Stomach (tissue), 9 donors: ENCODE results near the gene CFAP299. TPM values are rescaled to one million over a fixed set of nuclear protein-coding genes. Genes with fewer than 3 reads are reported as not detected.

Experiments
- DNase-seq, 2 donors: peaks; one replicate each; pipeline versions ENCODE4 v3.0.0 to v3.0.0-alpha.2; 2013 to 2019
- H3K27ac ChIP-seq, 5 donors: fragments of 200-600 bp in 4 of 5; sonication (generic) in 4 of 5; one replicate each; pipeline ENCODE4 v1.5.1; 2013 to 2019; ENCODE audit warnings: mild to moderate bottlenecking in 1 of 5, moderate library complexity in 1 of 5
- H3K27me3 ChIP-seq, 3 donors: fragments of 200-600 bp; sonication (generic); one replicate each; pipeline ENCODE4 v1.5.1; 2017 to 2019; ENCODE audit warnings: mixed run types in 1 of 3
- H3K36me3 ChIP-seq, 4 donors: fragments of 200-600 bp; sonication (generic); 1 replicate in 3 of 4; 2 replicates in 1 of 4; pipeline ENCODE4 v1.5.1; 2016 to 2019
- H3K4me1 ChIP-seq, 4 donors: fragments of 200-600 bp; sonication (generic); one replicate each; pipeline ENCODE4 v1.5.1; 2016 to 2019
- H3K4me3 ChIP-seq, 4 donors: fragments of 200-600 bp; sonication (generic) in 3 of 4; one replicate each; pipeline ENCODE4 v1.5.1; 2016 to 2019; ENCODE audit warnings: mild to moderate bottlenecking in 1 of 4
- H3K9me3 ChIP-seq, 4 donors: fragments of 200-600 bp; sonication (generic); one replicate each; pipeline ENCODE4 v1.5.1; 2016 to 2019
- EP300 ChIP-seq: sonication (generic); formaldehyde crosslinking; IDR thresholded peaks from one replicate; pipeline ENCODE4 v1.6.1; 2017; ENCODE audit warnings: antibody characterized with exemption
- POLR2A ChIP-seq, 4 donors: fragments of 450-650 bp; IDR thresholded peaks; one replicate each; pipeline ENCODE4 v1.6.1; 2016; ENCODE audit warnings: antibody characterized with exemption in 4 of 4, control low read depth in 2 of 4, mild to moderate bottlenecking in 1 of 4, moderate library complexity in 1 of 4
- POLR2AphosphoS5 ChIP-seq, 3 donors: sonication (generic); formaldehyde crosslinking; IDR thresholded peaks; one replicate each; pipeline ENCODE4 v1.6.1; 2016; ENCODE audit warnings: antibody characterized with exemption in 3 of 3
- WGBS, 5 donors: extraction: QIAGEN DNeasy Blood & Tissue Kit in 3 of 5; methylation state at CpG; one replicate each; pipeline versions ENCODE4 v1.1.5 to v1.1.7; 2013 to 2018; 5-methylcytosine and 5-hydroxymethylcytosine counted together
- intact Hi-C: fragments of 100-400 bp; cut with DNase I; formaldehyde crosslinking; loops from one replicate; pipeline ENCODE4 v1.15.1; 2023; ENCODE audit warnings: low total_unique reads
- polyA plus RNA-seq, 3 donors: library from polyadenylated mRNA; stranded (reverse); fragments of 200-250 nt; gene quantifications; one replicate each; pipeline ENCODE4 v1.2.3, GENCODE V29; 2013
- total RNA-seq, 5 donors: library from RNA; depleted of rRNA; stranded (reverse); fragments of >200 nt; gene quantifications; one replicate each; pipeline versions ENCODE4 v1.1.0 to v1.2.3, GENCODE V29; 2014 to 2016
- TF ChIP-seq, protein P1 (sequence below), 7 experiments: fragments of 450-650 bp in 4 of 7; fragments of 200-600 bp in 3 of 7; sonication (generic) in 3 of 7; IDR thresholded peaks; one replicate each; pipeline ENCODE4 v1.5.1; 2016 to 2019; ENCODE audit warnings: antibody characterized with exemption in 7 of 7, control low read depth in 2 of 7, mild to moderate bottlenecking in 1 of 7
- donor health status: healthy with polysubstance abuse.
- donor health status: Bipolar disorder and iron deficiency.
- donor health status: healthy.

CFAP299 gene
- total and polyA plus RNA-seq, 8 donors, result 0.73 TPM; not detected in 7

DNA sequence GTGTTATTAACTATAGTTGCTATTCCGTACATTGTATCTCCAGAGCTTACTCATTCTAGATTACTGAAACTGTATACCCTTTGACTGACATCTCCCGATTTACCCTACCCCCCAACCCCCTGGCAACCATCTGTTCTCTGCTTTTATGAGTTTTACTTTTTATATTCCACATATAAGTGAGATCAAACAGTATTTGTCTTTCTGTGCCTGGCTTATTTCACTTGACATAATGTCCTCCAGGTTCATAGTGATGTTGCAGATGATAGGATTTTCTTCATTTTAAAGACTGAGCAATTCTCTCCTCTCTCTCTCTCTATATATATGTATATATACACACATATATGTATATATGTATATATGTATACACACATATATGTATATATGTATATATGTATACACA, 54.6 kb downstream of the CFAP299 start:
- no peaks in the 10 kb centered on the region for H3K4me1 ChIP-seq
- WGBS, 5 donors, result 93 to 95% (median 95%) methylated on average over 2 of the region's 2 CpGs
- TF ChIP-seq, protein P1, sequence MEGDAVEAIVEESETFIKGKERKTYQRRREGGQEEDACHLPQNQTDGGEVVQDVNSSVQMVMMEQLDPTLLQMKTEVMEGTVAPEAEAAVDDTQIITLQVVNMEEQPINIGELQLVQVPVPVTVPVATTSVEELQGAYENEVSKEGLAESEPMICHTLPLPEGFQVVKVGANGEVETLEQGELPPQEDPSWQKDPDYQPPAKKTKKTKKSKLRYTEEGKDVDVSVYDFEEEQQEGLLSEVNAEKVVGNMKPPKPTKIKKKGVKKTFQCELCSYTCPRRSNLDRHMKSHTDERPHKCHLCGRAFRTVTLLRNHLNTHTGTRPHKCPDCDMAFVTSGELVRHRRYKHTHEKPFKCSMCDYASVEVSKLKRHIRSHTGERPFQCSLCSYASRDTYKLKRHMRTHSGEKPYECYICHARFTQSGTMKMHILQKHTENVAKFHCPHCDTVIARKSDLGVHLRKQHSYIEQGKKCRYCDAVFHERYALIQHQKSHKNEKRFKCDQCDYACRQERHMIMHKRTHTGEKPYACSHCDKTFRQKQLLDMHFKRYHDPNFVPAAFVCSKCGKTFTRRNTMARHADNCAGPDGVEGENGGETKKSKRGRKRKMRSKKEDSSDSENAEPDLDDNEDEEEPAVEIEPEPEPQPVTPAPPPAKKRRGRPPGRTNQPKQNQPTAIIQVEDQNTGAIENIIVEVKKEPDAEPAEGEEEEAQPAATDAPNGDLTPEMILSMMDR (IDR thresholded peaks at IDR 0.05), result no peak
- TF ChIP-seq POLR2A (IDR thresholded peaks at IDR 0.05) (no peak), POLR2AphosphoS5 (IDR thresholded peaks at IDR 0.05) (no peak), EP300 (no peak)
- no peaks in the 10 kb centered on the region for H3K36me3 ChIP-seq
- H3K27ac ChIP-seq, result no peak overlapping the region
- no peaks in the 10 kb centered on the region for H3K27me3 ChIP-seq
- intact Hi-C loops, result no loop called here
- no peak overlapping the region for H3K4me3 ChIP-seq
- no peak for DNase-seq
- H3K9me3 ChIP-seq, result peaks cover 0 to 4% (median 0%) of the 10 kb centered on the region in 4 donors

DNA sequence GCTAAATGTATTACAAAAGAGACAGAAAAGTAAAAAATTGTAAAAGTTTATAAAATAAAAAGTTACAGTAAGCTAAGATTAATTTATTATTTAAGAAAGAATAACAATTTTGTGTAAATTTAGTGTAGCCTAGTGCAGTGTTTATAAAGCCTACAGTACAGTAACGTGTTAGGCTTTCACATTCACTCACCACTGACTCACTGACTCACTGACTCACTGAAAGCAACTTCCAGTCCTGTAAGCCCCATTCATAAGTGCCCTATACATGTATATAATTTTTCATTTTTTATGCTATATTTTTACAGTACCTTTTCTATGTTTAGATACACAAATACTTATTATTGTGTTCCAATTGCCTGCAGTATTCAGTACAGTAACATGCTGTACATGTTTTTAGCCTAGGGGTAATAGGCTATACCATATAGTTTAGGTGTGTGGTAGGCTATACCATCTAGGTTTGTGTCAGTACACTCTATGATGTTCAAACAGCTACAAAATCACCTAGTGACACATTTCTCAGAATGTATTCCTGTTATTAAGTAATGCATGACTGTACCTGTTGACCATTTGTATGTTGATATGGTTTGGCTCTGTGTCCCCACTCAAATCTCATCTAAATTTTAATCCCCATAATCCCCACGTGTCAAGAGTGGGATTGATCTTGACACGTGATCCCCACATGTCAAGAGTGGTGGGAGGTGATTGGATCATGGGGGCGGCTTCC, 57.9 kb downstream of the CFAP299 start:
- Histone ChIP-seq H3K27me3 (no peaks in the 10 kb centered on the region), H3K4me3 (no peak overlapping the region), H3K9me3 (no peaks in the 10 kb centered on the region), H3K36me3 (no peaks in the 10 kb centered on the region), H3K27ac (no peak overlapping the region), H3K4me1 (no peaks in the 10 kb centered on the region)
- intact Hi-C loops, result no loop called here
- WGBS, 5 donors, result 67 to 77% (median 72%) methylated on average over 4 of the region's 4 CpGs
- TF ChIP-seq POLR2A (IDR thresholded peaks at IDR 0.05), result no peak
- TF ChIP-seq, protein P1 (IDR thresholded peaks at IDR 0.05), result no peak
- no peak for TF ChIP-seq EP300
- no peak for TF ChIP-seq POLR2AphosphoS5 (IDR thresholded peaks at IDR 0.05)
- DNase-seq, result peak in 1 of 2 donors; percentile 23

DNA sequence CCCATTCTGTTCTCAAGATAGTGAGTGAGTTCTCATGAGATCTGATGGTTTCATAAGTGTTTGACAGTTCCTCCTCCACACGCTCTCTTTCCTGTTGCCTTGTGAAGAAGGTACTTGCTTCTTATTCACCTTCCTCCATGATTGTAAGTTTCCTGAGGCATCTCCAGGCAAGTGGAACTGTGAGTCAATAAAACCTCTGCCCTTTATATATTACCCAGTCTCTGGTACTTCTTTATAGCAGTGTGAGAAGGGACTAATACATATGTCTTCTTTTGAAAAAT, 58.4 kb downstream of the CFAP299 start:
- no peaks in the 10 kb centered on the region for H3K4me1 ChIP-seq
- intact Hi-C loops, result no loop called here
- H3K9me3 ChIP-seq, result no peaks in the 10 kb centered on the region
- H3K36me3 ChIP-seq, result no peaks in the 10 kb centered on the region
- 75 to 100% (median 93%) methylated on average over 1 of the region's 1 CpG for WGBS, 5 donors
- DNase-seq, result no peak
- no peak overlapping the region for H3K4me3 ChIP-seq
- no peaks in the 10 kb centered on the region for H3K27me3 ChIP-seq
- TF ChIP-seq POLR2A (IDR thresholded peaks at IDR 0.05) (no peak), POLR2AphosphoS5 (IDR thresholded peaks at IDR 0.05) (no peak), EP300 (no peak)
- TF ChIP-seq, protein P1 (IDR thresholded peaks at IDR 0.05), result no peak
- H3K27ac ChIP-seq, result no peak overlapping the region

DNA sequence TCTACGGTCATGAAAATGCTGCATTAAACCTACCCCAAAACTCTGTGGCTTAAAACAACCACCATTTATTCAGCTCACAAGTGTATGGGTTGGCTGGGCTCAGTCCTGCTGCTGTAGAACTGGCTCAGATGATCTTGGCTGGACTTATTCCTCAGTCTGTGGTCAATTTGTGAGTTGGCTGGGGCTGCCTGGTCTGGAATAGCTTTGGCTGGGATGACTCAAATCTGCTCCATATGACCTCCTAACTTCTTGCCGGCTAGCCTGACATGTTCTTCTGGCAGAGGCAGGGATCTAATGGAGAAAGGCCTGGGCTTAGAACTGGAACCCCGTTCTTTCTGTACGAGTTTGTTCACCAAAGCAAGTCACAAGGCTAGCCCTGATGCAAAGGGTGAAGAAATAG, 71.7 kb downstream of the CFAP299 start:
- Histone ChIP-seq H3K27ac (no peak overlapping the region), H3K36me3 (no peaks in the 10 kb centered on the region), H3K4me1 (no peaks in the 10 kb centered on the region), H3K4me3 (no peak overlapping the region), H3K27me3 (no peaks in the 10 kb centered on the region), H3K9me3 (no peaks in the 10 kb centered on the region)
- TF ChIP-seq, protein P1 (IDR thresholded peaks at IDR 0.05), result no peak
- TF ChIP-seq POLR2AphosphoS5 (IDR thresholded peaks at IDR 0.05) (no peak), POLR2A (IDR thresholded peaks at IDR 0.05) (no peak), EP300 (no peak)
- intact Hi-C loops, result no loop called here
- WGBS, 5 donors, result 80 to 91% (median 87%) methylated on average over 4 of the region's 4 CpGs
- peak in 1 of 2 donors; percentile 12 for DNase-seq
